ENCODE results near the gene FOS. TPM values are rescaled to one million over a fixed set of nuclear protein-coding genes. Genes with fewer than 3 reads are reported as not detected.

Gene FOS
- total and polyA plus RNA-seq, 2 experiments from 2014 or later: 47.3 to 54.8 TPM

GRCh38 chr14:75264036-75264435 lies 14.6 kb upstream of the FOS start (continued):
- TF ChIP-seq CTCF (conservative IDR thresholded peaks at IDR 0.05; ENCODE audit: low read depth in 2 of 2): no peak
- TF ChIP-seq REST (IDR thresholded peaks at IDR 0.05; ENCODE audit: unreplicated experiment): no peak
- TF ChIP-seq ZNF114 (CRISPR knock-in tag; IDR thresholded peaks at IDR 0.05): no peak
- TF ChIP-seq EZH2phosphoT487 (IDR thresholded peaks at IDR 0.05; ENCODE audit: unreplicated experiment): no peak

GRCh38 chr14:75267141-75267721 lies 11.4 kb upstream of the FOS start:
- no peaks in the 10 kb centered on the region for H3K36me3 ChIP-seq (ENCODE audit: insufficient read depth)
- Mint-ChIP-seq H3K9me3 (no peaks in the 10 kb centered on the region), H3K4me3 (no peak overlapping the region), H3K36me3 (ENCODE audit: low read depth) (no peaks in the 10 kb centered on the region), H3K4me1 (peaks cover 18% of the 10 kb centered on the region), H3K27ac (peak overlapping the region; percentile 69; the same call in 1 of the 2 replicates), H3K27me3 (ENCODE audit: insufficient read depth, low read depth, poor library complexity) (peaks cover 5% of the 10 kb centered on the region)
- H3F3A ChIP-seq (replicated peaks; ENCODE audit: low read depth): no peaks in the 10 kb centered on the region
- peak overlapping the region; percentile 32; the same call in 1 of the 2 replicates for H3K27ac ChIP-seq (ENCODE audit: low read depth)
- H3K27me3 ChIP-seq (ENCODE audit: insufficient read depth): no peaks in the 10 kb centered on the region
- H3K9me2 ChIP-seq (ENCODE audit: insufficient read depth): no peaks in the 10 kb centered on the region
- H3K4me2 ChIP-seq: 0 out of 2 replicates have a peak overlapping the region, but pooled peaks have one; percentile 17
- peak; percentile 40 for DNase-seq (ENCODE audit: low spot score)
- no peaks in the 10 kb centered on the region for H4K20me1 ChIP-seq (replicated peaks; ENCODE audit: insufficient read depth)
- no peak overlapping the region for H3K4me3 ChIP-seq
- peak; percentile 26; the same call in 1 of the 3 replicates for ATAC-seq
- H2AFZ ChIP-seq: no peak overlapping the region
- no peaks in the 10 kb centered on the region for H3K79me2 ChIP-seq (replicated peaks; ENCODE audit: insufficient read depth)
- H3K4me1 ChIP-seq (ENCODE audit: insufficient read depth): peaks cover 17% of the 10 kb centered on the region; the same call in 1 of the 2 replicates
- TF ChIP-seq ZNF462 (CRISPR knock-in tag; IDR thresholded peaks at IDR 0.05) (no peak), REST (IDR thresholded peaks at IDR 0.05; ENCODE audit: unreplicated experiment) (no peak), POLR2AphosphoS5 (IDR thresholded peaks at IDR 0.05; ENCODE audit: low read depth) (no peak), EZH2phosphoT487 (IDR thresholded peaks at IDR 0.05; ENCODE audit: unreplicated experiment) (no peak), EZH2 (IDR thresholded peaks at IDR 0.05; ENCODE audit: low read depth, unreplicated experiment) (no peak)

All from GM23338 (cell line).